WTC11 (cell line): Measurements from ENCODE around the gene NENF. TPM values are rescaled to one million over a fixed set of nuclear protein-coding genes. Genes with fewer than 3 reads are reported as not detected.

Experiments
- ATAC-seq: fragments of 200-7000 bp; cut with Tn5 transposase; 2 replicates; pipeline ENCODE4 v1.10.0; 2021; ENCODE audit warnings: mild to moderate bottlenecking, moderate library complexity
- Bru-seq: library from RNA; stranded (reverse); fragments of 400-500 nt; gene quantifications from one replicate; lab custom pipeline; 2021; lab: Mats Ljungman, UMichigan
- CTCF ChIA-PET: fragments of 300-600 bp; sonication (Branson Sonifier 250); formaldehyde crosslinking; loops from one replicate; lab custom pipeline; 2021; ENCODE audit warnings: antibody characterized with exemption; lab: Charles Lee
- POLR2A ChIA-PET: fragments of 350-600 bp; sonication (Branson Sonifier 250); formaldehyde crosslinking; loops from one replicate; lab custom pipeline; 2021; ENCODE audit warnings: antibody characterized with exemption; lab: Charles Lee
- DNase-seq: peaks from one replicate; pipeline ENCODE4 v3.0.0; 2021; ENCODE audit warnings: low spot score
- H3K27ac Mint-ChIP-seq: 2 replicates; pipeline ENCODE4 v1.8.0; 2021; ENCODE audit warnings: mixed read lengths
- H3K27me3 Mint-ChIP-seq: 2 replicates; pipeline ENCODE4 v1.8.0; 2021; ENCODE audit warnings: low read depth, mild to moderate bottlenecking, moderate library complexity, mixed read lengths
- H3K36me3 Mint-ChIP-seq: 2 replicates; pipeline ENCODE4 v1.8.0; 2021; ENCODE audit warnings: mixed read lengths
- H3K4me1 Mint-ChIP-seq: 2 replicates; pipeline ENCODE4 v1.8.0; 2022; ENCODE audit warnings: mixed read lengths
- H3K4me3 Mint-ChIP-seq: 2 replicates; pipeline ENCODE4 v1.8.0; 2021; ENCODE audit warnings: mild to moderate bottlenecking, moderate library complexity, mixed read lengths
- H3K9me3 Mint-ChIP-seq: 2 replicates; pipeline ENCODE4 v1.8.0; 2021; ENCODE audit warnings: mixed read lengths
- E2F5 ChIP-seq: sonication (generic); formaldehyde crosslinking; IDR thresholded peaks from 2 replicates; pipeline ENCODE4 v1.8.1; 2022; ENCODE audit warnings: mild to moderate bottlenecking, moderate library complexity, missing genetic modification reagents
- ELF4 ChIP-seq: sonication (generic); formaldehyde crosslinking; IDR thresholded peaks from 2 replicates; pipeline ENCODE4 v1.8.1; 2022; ENCODE audit warnings: low read depth, mild to moderate bottlenecking, moderate library complexity, missing genetic modification reagents
- FOXP4 ChIP-seq: sonication (generic); formaldehyde crosslinking; IDR thresholded peaks from 2 replicates; pipeline ENCODE4 v1.8.0; 2022; ENCODE audit warnings: mild to moderate bottlenecking, missing genetic modification reagents
- JAZF1 ChIP-seq: fragments of 250-450 bp; sonication (Bioruptor Pico); IDR thresholded peaks from 2 replicates; pipeline ENCODE4 v1.9.0; 2021; ENCODE audit warnings: moderate library complexity, mild to moderate bottlenecking, inconsistent platforms
- NFE2L1 ChIP-seq: sonication (generic); formaldehyde crosslinking; IDR thresholded peaks from 2 replicates; pipeline ENCODE4 v1.8.1; 2023; ENCODE audit warnings: missing genetic modification reagents
- OVOL2 ChIP-seq: fragments of 250-450 bp; sonication (Bioruptor Pico); IDR thresholded peaks from 2 replicates; pipeline ENCODE4 v1.9.0; 2021; ENCODE audit warnings: mild to moderate bottlenecking, borderline replicate concordance
- RORB ChIP-seq: fragments of 250-450 bp; sonication (Bioruptor Pico); IDR thresholded peaks from 2 replicates; pipeline ENCODE4 v1.9.0; 2021; ENCODE audit warnings: mild to moderate bottlenecking
- SP1 ChIP-seq: sonication (generic); formaldehyde crosslinking; conservative IDR thresholded peaks from 2 replicates; pipeline ENCODE4 v1.8.1; 2022; ENCODE audit warnings: missing genetic modification reagents
- STAT6 ChIP-seq: sonication (generic); formaldehyde crosslinking; conservative IDR thresholded peaks from 2 replicates; pipeline ENCODE4 v1.8.1; 2023; ENCODE audit warnings: mild to moderate bottlenecking, low read depth, missing genetic modification reagents, moderate library complexity
- ZNF232 ChIP-seq: sonication (generic); formaldehyde crosslinking; IDR thresholded peaks from 2 replicates; pipeline ENCODE4 v1.8.0; 2022; ENCODE audit warnings: mild to moderate bottlenecking, missing genetic modification reagents
- ZNF416 ChIP-seq: fragments of 250-450 bp; sonication (Bioruptor Pico); IDR thresholded peaks from 2 replicates; pipeline ENCODE4 v1.9.0; 2021; ENCODE audit warnings: mild to moderate bottlenecking, inconsistent platforms
- ZNF423 ChIP-seq: fragments of 250-450 bp; sonication (Bioruptor Pico); IDR thresholded peaks from 2 replicates; pipeline ENCODE4 v2.1.2; 2022; ENCODE audit warnings: mild to moderate bottlenecking, moderate library complexity
- ZNF671 ChIP-seq: fragments of 250-450 bp; sonication (Bioruptor Pico); IDR thresholded peaks from 2 replicates; pipeline ENCODE4 v1.8.0; 2021; ENCODE audit warnings: mild to moderate bottlenecking
- long read RNA-seq, 3 experiments: library from RNA in 1 of 3; library from capped mRNA in 1 of 3; library from polyadenylated mRNA in 1 of 3; unstranded in 2 of 3; stranded (forward) in 1 of 3; transcript quantifications; one replicate each; pipeline ENCODE4 v2.0.0, GENCODE V29; 2021
- total RNA-seq: library from RNA; stranded (reverse); gene quantifications from 3 replicates; pipeline ENCODE4 v1.2.3, GENCODE V29; 2021
- TF ChIP-seq, protein P1 (sequence below): sonication (generic); formaldehyde crosslinking; IDR thresholded peaks from 2 replicates; pipeline ENCODE4 v1.8.1; 2022; ENCODE audit warnings: missing genetic modification reagents, borderline replicate concordance
- TF ChIP-seq, protein P2 (sequence below): sonication (generic); formaldehyde crosslinking; IDR thresholded peaks from 2 replicates; pipeline ENCODE4 v1.8.1; 2023; ENCODE audit warnings: mild to moderate bottlenecking, moderate library complexity, missing genetic modification reagents
- TF ChIP-seq, protein P3 (sequence below): fragments of 250-450 bp; sonication (Bioruptor Pico); conservative IDR thresholded peaks from 2 replicates; pipeline ENCODE4 v1.9.0; 2021; ENCODE audit warnings: mild to moderate bottlenecking
- TF ChIP-seq, protein P4 (sequence below): sonication (generic); formaldehyde crosslinking; IDR thresholded peaks from 2 replicates; pipeline ENCODE4 v1.8.0; 2022; ENCODE audit warnings: mild to moderate bottlenecking, missing genetic modification reagents

NENF gene
- 26.2 to 28.1 TPM (median 27.3 TPM) in 3 replicates for total RNA-seq
- Bru-seq, nascent RNA: percentile 53 among the genes with signal in this experiment
- long read RNA-seq, experiment 1, transcript NENF-201 (4 exons, 949 nt): major isoform, 40 of 43 reads
- long read RNA-seq, experiment 1, partial matches to known transcripts: 1 of 43 reads
- long read RNA-seq, experiment 1, other reads (novel, unspliced or antisense): 0 of 43 reads
- long read RNA-seq, experiment 2, transcript NENF-201 (4 exons, 949 nt): major isoform, 48 of 61 reads
- long read RNA-seq, experiment 2, partial matches to known transcripts: 8 of 61 reads
- long read RNA-seq, experiment 2, other reads (novel, unspliced or antisense): 1 of 61 reads
- long read RNA-seq, experiment 3: 0 reads

DNA sequence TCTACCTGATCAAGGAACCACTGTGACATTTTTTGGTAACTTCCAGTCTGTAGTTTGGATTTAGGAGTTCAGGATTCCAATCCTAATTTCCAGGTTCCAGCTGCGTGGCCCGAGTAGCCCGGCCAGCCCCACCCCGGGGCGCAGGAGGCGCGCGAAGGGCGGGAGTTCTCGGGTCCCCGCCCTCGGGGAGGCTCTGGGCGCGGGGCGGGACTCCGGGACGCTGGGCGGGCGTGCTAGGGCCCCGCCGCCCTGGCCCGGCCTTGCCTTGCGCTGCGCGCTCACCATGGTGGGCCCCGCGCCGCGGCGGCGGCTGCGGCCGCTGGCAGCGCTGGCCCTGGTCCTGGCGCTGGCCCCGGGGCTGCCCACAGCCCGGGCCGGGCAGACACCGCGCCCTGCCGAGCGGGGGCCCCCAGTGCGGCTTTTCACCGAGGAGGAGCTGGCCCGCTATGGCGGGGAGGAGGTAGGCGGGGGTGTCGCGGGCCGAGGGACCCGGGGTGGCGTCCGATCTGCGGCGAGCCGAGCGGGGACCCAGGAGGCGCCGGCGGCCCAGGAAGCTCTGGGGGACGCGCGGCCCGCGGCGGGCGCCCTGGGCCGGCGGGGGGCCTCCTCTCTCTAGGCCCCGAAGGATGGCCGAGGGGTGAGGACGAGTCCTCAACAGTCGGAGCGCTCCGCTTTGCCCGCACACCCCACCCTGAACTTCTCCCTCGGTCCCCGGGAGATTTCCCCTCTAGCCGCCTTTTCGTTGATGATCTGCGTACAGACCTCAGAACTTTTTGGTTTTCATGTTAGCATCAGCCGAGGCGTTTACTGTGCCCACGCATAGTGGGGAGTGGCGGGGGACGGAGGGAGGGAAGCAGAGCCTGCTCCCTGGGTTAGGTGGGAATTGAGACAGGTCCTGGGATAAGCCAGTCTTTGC, at the start of gene NENF:
TSS of gene NENF (plus strand) at position 260 of the 916 bp plus-strand sequence. CDS start at position 284, 24 bp downstream.
- Mint-ChIP-seq H3K27me3 (peaks cover 4% of the 10 kb centered on the region; the same call in 1 of the 2 replicates), H3K9me3 (no peaks in the 10 kb centered on the region), H3K4me3 (peak within 1 kb of the TSS; percentile 74), H3K4me1 (peaks cover 16% of the 10 kb centered on the region), H3K27ac (no peak within 1 kb of the TSS; the same call in 1 of the 2 replicates), H3K36me3 (no peaks in the 10 kb centered on the region)
- DNase-seq: peak; percentile 67
- ATAC-seq: peak; percentile 96
- POLR2A ChIA-PET: no interaction called here
- TF ChIP-seq SP1 (CRISPR knock-in tag): 0 out of 2 replicates have a peak, but pooled peaks have one; percentile 35
- peak; percentile 91 for TF ChIP-seq ZNF423 (CRISPR knock-in tag)
- TF ChIP-seq OVOL2 (CRISPR knock-in tag): no peak
- TF ChIP-seq JAZF1: no peak
- 0 out of 2 replicates have a peak, but pooled peaks have one; percentile 49 for TF ChIP-seq E2F5
- TF ChIP-seq, protein P1, sequence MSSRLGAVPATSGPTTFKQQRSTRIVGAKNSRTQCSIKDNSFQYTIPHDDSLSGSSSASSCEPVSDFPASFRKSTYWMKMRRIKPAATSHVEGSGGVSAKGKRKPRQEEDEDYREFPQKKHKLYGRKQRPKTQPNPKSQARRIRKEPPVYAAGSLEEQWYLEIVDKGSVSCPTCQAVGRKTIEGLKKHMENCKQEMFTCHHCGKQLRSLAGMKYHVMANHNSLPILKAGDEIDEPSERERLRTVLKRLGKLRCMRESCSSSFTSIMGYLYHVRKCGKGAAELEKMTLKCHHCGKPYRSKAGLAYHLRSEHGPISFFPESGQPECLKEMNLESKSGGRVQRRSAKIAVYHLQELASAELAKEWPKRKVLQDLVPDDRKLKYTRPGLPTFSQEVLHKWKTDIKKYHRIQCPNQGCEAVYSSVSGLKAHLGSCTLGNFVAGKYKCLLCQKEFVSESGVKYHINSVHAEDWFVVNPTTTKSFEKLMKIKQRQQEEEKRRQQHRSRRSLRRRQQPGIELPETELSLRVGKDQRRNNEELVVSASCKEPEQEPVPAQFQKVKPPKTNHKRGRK (CRISPR knock-in tag): no peak
- no peak for TF ChIP-seq FOXP4 (CRISPR knock-in tag)
- TF ChIP-seq, protein P2, sequence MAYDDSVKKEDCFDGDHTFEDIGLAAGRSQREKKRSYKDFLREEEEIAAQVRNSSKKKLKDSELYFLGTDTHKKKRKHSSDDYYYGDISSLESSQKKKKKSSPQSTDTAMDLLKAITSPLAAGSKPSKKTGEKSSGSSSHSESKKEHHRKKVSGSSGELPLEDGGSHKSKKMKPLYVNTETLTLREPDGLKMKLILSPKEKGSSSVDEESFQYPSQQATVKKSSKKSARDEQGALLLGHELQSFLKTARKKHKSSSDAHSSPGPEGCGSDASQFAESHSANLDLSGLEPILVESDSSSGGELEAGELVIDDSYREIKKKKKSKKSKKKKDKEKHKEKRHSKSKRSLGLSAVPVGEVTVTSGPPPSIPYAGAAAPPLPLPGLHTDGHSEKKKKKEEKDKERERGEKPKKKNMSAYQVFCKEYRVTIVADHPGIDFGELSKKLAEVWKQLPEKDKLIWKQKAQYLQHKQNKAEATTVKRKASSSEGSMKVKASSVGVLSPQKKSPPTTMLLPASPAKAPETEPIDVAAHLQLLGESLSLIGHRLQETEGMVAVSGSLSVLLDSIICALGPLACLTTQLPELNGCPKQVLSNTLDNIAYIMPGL: 0 out of 2 replicates have a peak, but pooled peaks have one; percentile 17
- CTCF ChIA-PET: interaction anchor here (1.3 to 2.4 kb wide), 2 partner anchors 23 to 25 kb away, joined by 5 to 14 read pairs; no protein-coding TSS in a partner anchor

- no peak overlapping the region for H3K4me3 Mint-ChIP-seq
- H3K4me1 Mint-ChIP-seq: peaks cover 3% of the 10 kb centered on the region; the same call in 1 of the 2 replicates
- no peak overlapping the region; the same call in 1 of the 2 replicates for H3K27ac Mint-ChIP-seq
- peaks cover 67% of the 10 kb centered on the region for H3K36me3 Mint-ChIP-seq
- ATAC-seq (no peak), DNase-seq (no peak)
- H3K9me3 Mint-ChIP-seq: peaks cover 16% of the 10 kb centered on the region
- ChIA-PET POLR2A (no interaction called here), CTCF (interaction anchor here (1.1 kb wide), 1 partner anchor 70 kb away, joined by 3 read pairs; no protein-coding TSS in a partner anchor)
- no peaks in the 10 kb centered on the region for H3K27me3 Mint-ChIP-seq
- TF ChIP-seq ZNF232 (no peak), OVOL2 (CRISPR knock-in tag) (no peak), ZNF671 (CRISPR knock-in tag) (no peak), NFE2L1 (CRISPR knock-in tag) (no peak), STAT6 (CRISPR knock-in tag) (no peak), ELF4 (CRISPR knock-in tag) (no peak), RORB (CRISPR knock-in tag) (no peak), ZNF416 (no peak)
- TF ChIP-seq, protein P3, sequence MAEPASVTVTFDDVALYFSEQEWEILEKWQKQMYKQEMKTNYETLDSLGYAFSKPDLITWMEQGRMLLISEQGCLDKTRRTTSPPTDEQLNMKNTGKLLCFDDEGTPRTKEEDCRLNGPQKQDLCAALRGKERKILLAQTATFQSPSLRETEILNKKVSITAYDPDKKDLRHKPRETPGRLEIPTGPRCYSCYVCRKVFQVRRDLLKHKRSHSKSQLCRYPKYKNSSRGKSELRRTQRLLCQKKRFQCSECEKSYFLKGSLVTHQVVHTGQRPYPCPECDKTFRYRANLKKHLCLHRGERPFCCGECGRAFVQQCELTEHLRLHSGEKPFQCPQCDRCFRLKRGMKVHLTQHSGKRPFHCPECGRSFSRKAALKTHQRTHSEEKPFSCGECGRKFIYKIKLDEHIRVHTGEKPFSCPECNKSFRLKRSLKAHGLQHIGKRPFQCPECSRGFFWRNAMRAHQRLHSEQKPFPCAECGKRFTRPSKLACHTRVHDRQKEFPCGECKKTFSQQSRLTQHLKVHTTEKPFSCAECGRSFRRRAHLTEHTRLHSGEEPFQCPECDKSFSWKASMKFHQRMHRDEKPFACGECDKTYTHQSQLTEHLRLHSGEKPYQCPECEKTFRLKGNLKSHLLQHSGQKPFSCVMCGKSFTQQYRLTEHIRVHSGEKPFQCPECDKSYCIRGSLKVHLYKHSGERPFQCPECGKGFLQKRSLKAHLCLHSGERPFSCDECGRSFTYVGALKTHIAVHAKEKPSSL (CRISPR knock-in tag): no peak
- TF ChIP-seq, protein P4, sequence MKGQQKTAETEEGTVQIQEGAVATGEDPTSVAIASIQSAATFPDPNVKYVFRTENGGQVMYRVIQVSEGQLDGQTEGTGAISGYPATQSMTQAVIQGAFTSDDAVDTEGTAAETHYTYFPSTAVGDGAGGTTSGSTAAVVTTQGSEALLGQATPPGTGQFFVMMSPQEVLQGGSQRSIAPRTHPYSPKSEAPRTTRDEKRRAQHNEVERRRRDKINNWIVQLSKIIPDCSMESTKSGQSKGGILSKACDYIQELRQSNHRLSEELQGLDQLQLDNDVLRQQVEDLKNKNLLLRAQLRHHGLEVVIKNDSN: no peak
Observed at GRCh38 chr1:212386029-212386428, 46.7 kb upstream of the NENF start.
